Measurements from ENCODE around the gene CAMK1G.

CAMK1G gene

GRCh38 chr1:209622841-209623829, 39.6 kb downstream of the CAMK1G start:
- no peaks in the 10 kb centered on the region for H3K4me1 ChIP-seq
- no peaks in the 10 kb centered on the region for H3K9me3 ChIP-seq
- in situ Hi-C loops (cut with MboI; ENCODE audit: low sequenced_read_pairs) = no loop called here
- no peak overlapping the region for H3K4me3 ChIP-seq
- DNase-seq (ENCODE audit: low spot score in 2 of 2) = no peak
- H3K27me3 ChIP-seq (ENCODE audit: low read depth) = peaks cover 3% of the 10 kb centered on the region
- H3K36me3 ChIP-seq (replicated peaks) = no peaks in the 10 kb centered on the region

- Histone ChIP-seq H3K4me3 (no peak overlapping the region), H3K4me1 (no peaks in the 10 kb centered on the region), H3K36me3 (replicated peaks) (no peaks in the 10 kb centered on the region), H3K9me3 (no peaks in the 10 kb centered on the region), H3K27me3 (ENCODE audit: low read depth) (peaks cover 3% of the 10 kb centered on the region)
- no peak for DNase-seq (ENCODE audit: low spot score in 2 of 2)
- in situ Hi-C loops (cut with MboI; ENCODE audit: low sequenced_read_pairs) = no loop called here
Observed at GRCh38 chr1:209624558-209625549, 41.3 kb downstream of the CAMK1G start.

GRCh38 chr1:209625791-209626285, 42.3 kb downstream of the CAMK1G start:
- Histone ChIP-seq H3K27me3 (ENCODE audit: low read depth) (peaks cover 3% of the 10 kb centered on the region), H3K4me3 (no peak overlapping the region), H3K4me1 (no peaks in the 10 kb centered on the region), H3K9me3 (no peaks in the 10 kb centered on the region), H3K36me3 (replicated peaks) (no peaks in the 10 kb centered on the region)
- in situ Hi-C loops (cut with MboI; ENCODE audit: low sequenced_read_pairs) = no loop called here
- DNase-seq (ENCODE audit: low spot score in 2 of 2) = no peak

- H3K9me3 ChIP-seq = no peaks in the 10 kb centered on the region
- H3K4me1 ChIP-seq = no peaks in the 10 kb centered on the region
- in situ Hi-C loops (cut with MboI; ENCODE audit: low sequenced_read_pairs) = no loop called here
- no peak overlapping the region for H3K4me3 ChIP-seq
- no peak for DNase-seq (ENCODE audit: low spot score in 2 of 2)
- no peaks in the 10 kb centered on the region for H3K36me3 ChIP-seq (replicated peaks)
- peaks cover 3% of the 10 kb centered on the region for H3K27me3 ChIP-seq (ENCODE audit: low read depth)
Observed at GRCh38 chr1:209626346-209627026, 43.0 kb downstream of the CAMK1G start.

GRCh38 chr1:209627027-209627731, 43.7 kb downstream of the CAMK1G start:
- Histone ChIP-seq H3K9me3 (no peaks in the 10 kb centered on the region), H3K27me3 (ENCODE audit: low read depth) (no peaks in the 10 kb centered on the region; the same call in 1 of the 2 replicates), H3K36me3 (replicated peaks) (no peaks in the 10 kb centered on the region), H3K4me3 (no peak overlapping the region), H3K4me1 (no peaks in the 10 kb centered on the region)
- no peak for DNase-seq (ENCODE audit: low spot score in 2 of 2)
- in situ Hi-C loops (cut with MboI; ENCODE audit: low sequenced_read_pairs) = no loop called here

- in situ Hi-C loops (cut with MboI; ENCODE audit: low sequenced_read_pairs) = no loop called here
- DNase-seq (ENCODE audit: low spot score in 2 of 2) = peak; percentile 43 to 87
- Histone ChIP-seq H3K4me3 (no peak overlapping the region), H3K9me3 (no peaks in the 10 kb centered on the region), H3K27me3 (ENCODE audit: low read depth) (no peaks in the 10 kb centered on the region; the same call in 1 of the 2 replicates), H3K4me1 (no peaks in the 10 kb centered on the region), H3K36me3 (replicated peaks) (no peaks in the 10 kb centered on the region)
Observed at GRCh38 chr1:209627732-209628196, 44.2 kb downstream of the CAMK1G start.

- Histone ChIP-seq H3K27me3 (ENCODE audit: low read depth) (no peaks in the 10 kb centered on the region), H3K4me1 (no peaks in the 10 kb centered on the region), H3K4me3 (no peak overlapping the region), H3K36me3 (replicated peaks) (no peaks in the 10 kb centered on the region), H3K9me3 (no peaks in the 10 kb centered on the region)
- DNase-seq (ENCODE audit: low spot score in 2 of 2) = no peak
- in situ Hi-C loops (cut with MboI; ENCODE audit: low sequenced_read_pairs) = no loop called here
Observed at GRCh38 chr1:209628618-209629299, 45.2 kb downstream of the CAMK1G start.

- Histone ChIP-seq H3K36me3 (replicated peaks) (no peaks in the 10 kb centered on the region), H3K4me1 (no peaks in the 10 kb centered on the region), H3K9me3 (no peaks in the 10 kb centered on the region), H3K27me3 (ENCODE audit: low read depth) (no peaks in the 10 kb centered on the region), H3K4me3 (no peak overlapping the region)
- in situ Hi-C loops (cut with MboI; ENCODE audit: low sequenced_read_pairs) = no loop called here
- DNase-seq (ENCODE audit: low spot score in 2 of 2) = no peak
Observed at GRCh38 chr1:209629621-209630382, 46.3 kb downstream of the CAMK1G start.

- in situ Hi-C loops (cut with MboI; ENCODE audit: low sequenced_read_pairs) = no loop called here
- H3K27me3 ChIP-seq (ENCODE audit: low read depth) = no peaks in the 10 kb centered on the region
- no peak overlapping the region for H3K4me3 ChIP-seq
- H3K36me3 ChIP-seq (replicated peaks) = no peaks in the 10 kb centered on the region
- no peaks in the 10 kb centered on the region for H3K9me3 ChIP-seq
- no peaks in the 10 kb centered on the region for H3K4me1 ChIP-seq
- DNase-seq (ENCODE audit: low spot score in 2 of 2) = no peak
Observed at GRCh38 chr1:209630383-209631225, 47.1 kb downstream of the CAMK1G start.

- Histone ChIP-seq H3K27me3 (ENCODE audit: low read depth) (no peaks in the 10 kb centered on the region), H3K9me3 (no peaks in the 10 kb centered on the region), H3K4me1 (no peaks in the 10 kb centered on the region), H3K36me3 (replicated peaks) (no peaks in the 10 kb centered on the region), H3K4me3 (no peak overlapping the region)
- no peak for DNase-seq (ENCODE audit: low spot score in 2 of 2)
- in situ Hi-C loops (cut with MboI; ENCODE audit: low sequenced_read_pairs) = no loop called here
Observed at GRCh38 chr1:209633335-209633997, 50.0 kb downstream of the CAMK1G start.
